Dermis blood vessel endothelial cell (primary cell): ENCODE data around the gene LINC00237. TPM values are rescaled to one million over a fixed set of nuclear protein-coding genes. Genes with fewer than 3 reads are reported as not detected.

Experiments
- DNase-seq: peaks from one replicate; pipeline ENCODE4 v3.0.0; 2010
- total RNA-seq: library from RNA; depleted of rRNA; stranded (reverse); fragments of >200 nt; gene quantifications from 2 replicates; pipeline ENCODE4 v1.2.3, GENCODE V29; 2014

Gene LINC00237
- total RNA-seq, 1 donor from 2014 or later, result not detected

DNA sequence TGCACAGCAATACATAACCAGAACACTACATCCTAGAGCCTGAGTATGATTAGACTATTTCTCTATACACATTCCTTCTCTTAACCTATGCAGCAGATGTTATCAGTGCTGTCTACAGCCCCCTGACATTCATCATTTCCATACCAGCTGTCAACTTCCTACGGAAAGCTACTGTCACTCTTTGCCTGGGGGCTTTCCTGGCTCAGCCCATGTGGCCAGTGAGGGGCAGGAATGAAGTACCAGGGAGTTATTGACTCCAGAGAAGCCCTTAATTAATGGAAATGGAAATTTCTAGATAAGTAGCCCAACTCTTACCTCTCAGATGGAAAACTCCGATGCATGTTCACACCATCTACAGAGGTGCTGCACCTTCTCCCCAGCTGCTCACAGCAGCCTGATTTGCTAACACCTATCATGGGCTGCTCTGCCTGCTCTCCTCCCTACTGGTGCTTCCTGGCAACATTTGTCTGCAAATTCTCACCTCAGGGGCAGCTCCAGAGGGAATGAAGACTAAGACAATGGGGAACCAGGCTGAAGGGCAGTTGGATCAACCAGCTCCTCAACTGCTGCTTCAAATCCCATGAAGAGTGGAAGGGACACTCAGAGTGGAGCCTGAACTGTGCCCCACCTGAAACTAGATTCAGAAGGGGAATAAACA lies 59.6 kb downstream of the LINC00237 start:
- no peak for DNase-seq

Other genes starting within 250 kb of the LINC00237 start
- gene KIZ, start 19.7 kb upstream of the LINC00237 start, total RNA-seq, result 5.7 and 7.5 TPM in 2 replicates
- 97.5 and 121 TPM in 2 replicates for gene XRN2, start 197.0 kb upstream of the LINC00237 start, total RNA-seq